ENCODE results near the gene HOXD8.

The HOXD8 gene

DNA sequence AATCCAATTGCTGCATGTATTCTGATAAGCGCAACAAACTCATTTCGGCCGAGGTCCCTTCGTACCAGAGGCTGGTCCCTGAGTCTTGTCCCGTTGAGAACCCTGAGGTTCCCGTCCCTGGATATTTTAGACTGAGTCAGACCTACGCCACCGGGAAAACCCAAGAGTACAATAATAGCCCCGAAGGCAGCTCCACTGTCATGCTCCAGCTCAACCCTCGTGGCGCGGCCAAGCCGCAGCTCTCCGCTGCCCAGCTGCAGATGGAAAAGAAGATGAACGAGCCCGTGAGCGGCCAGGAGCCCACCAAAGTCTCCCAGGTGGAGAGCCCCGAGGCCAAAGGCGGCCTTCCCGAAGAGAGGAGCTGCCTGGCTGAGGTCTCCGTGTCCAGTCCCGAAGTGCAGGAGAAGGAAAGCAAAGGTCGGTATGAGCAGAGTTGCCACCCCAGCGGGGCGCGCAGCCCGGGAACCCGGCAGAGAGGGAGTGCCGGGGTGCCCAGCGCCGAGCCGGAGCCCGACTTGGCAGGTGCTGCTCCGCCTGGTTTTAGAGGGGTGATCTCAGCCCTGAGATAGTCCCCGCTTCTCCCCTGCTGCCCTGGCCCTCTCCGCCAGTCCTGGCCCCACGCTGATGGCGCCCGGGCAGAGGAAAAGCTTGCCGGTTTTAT lies 12.2 kb upstream of the HOXD8 start:
- no peak for DNase-seq

DNA sequence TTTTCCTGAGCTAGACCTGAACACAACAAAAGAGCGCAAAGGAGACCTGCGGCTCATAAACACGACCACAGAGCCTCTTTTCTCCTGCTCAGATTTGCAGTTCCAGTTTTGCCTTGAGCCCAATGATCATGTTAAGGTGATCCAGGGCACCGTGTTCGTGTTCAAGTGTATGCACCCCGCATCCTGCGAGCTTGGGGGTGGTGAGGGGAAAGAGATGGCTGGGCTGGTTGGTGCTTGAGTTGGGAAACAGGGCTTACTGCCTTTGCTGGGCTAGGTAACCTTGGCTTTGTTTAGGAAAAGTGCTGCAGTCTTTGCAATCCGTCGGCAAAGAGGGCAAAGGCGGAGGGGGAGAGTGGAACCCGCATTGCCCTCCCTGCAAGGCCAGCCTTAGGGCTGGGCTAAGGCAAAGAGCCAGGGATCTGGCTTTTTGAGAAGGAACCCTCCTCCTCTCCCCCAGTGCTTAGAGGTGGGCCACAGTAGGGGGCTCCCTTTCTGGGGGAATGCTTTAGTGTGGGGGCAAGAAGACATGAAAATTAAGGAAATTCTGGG lies 11.6 kb upstream of the HOXD8 start:
- no peak for DNase-seq

DNA sequence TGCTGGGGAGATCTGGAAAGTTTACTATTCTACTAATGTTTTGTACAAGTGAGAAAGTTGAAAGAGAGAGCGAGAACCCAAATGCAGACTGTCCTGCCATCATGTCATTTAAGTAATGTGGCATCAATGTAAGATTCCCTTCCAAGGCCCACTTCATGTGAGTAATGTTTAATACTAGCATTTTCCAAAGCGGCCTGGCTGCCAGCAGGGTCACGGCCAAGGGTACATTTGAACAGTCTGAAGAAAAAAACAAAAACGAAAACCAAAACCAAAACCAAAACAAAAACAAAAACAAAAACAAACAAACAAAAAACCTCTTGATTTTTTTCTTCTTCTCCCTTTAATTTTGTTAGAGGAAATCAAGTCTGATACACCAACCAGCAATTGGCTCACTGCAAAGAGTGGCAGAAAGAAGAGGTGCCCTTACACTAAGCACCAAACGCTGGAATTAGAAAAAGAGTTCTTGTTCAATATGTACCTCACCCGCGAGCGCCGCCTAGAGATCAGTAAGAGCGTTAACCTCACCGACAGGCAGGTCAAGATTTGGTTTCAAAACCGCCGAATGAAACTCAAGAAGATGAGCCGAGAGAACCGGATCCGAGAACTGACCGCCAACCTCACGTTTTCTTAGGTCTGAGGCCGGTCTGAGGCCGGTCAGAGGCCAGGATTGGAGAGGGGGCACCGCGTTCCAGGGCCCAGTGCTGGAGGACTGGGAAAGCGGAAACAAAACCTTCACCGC lies 10.7 kb upstream of the HOXD8 start:
- DNase-seq: peak; percentile 18

DNA sequence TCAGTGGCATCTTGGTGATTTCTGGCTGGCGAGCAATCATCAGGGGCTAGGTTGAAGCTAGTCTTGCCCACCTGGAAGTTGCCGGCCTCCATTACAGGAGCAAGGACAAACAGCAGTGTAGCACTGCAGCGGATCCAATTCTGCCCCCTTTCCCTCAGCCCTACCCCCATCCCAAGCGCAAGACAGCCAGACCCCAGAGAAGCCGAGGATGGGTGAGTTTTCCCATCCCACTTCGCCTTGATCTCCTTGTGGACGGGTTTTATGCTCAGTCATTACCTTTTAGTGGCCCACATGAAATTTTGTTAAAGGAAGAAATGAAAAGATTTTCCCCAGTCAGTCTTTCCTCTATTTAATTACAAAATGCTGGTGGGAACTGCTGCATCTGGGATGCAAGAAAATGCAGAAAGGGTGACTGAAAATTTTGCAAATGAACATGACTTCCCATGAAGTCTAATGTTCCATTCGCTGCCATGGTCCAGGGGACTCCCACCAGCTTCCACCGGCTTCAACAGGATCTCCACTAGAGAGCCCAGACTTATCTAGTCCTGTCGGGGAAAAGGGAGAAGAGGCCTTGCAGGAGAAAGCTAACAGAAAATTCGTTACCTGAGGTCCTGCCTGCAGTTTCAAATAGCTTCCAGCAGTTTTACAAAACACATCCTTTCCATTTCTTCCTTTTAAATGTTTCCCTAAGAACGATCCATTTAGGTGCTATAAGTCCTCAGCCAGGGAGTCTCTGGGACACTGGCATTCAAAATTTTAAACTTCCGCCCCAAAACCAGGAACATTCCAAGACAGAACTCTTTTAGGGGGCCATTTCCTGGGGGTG lies 8.9 kb upstream of the HOXD8 start:
- DNase-seq: no peak

GRCh38 chr2:176121190-176122051 lies 8.1 kb upstream of the HOXD8 start:
- no peak for DNase-seq

GRCh38 chr2:176122052-176122682 lies 7.3 kb upstream of the HOXD8 start:
- DNase-seq: no peak

- DNase-seq: peak; percentile 11
Measured at GRCh38 chr2:176122683-176123410, 6.7 kb upstream of the HOXD8 start, which contains the start of gene HOXD9. Gene HOXD9 (plus strand): TSS chr2:176122719. CDS start chr2:176122769, 50 bp downstream.

DNA sequence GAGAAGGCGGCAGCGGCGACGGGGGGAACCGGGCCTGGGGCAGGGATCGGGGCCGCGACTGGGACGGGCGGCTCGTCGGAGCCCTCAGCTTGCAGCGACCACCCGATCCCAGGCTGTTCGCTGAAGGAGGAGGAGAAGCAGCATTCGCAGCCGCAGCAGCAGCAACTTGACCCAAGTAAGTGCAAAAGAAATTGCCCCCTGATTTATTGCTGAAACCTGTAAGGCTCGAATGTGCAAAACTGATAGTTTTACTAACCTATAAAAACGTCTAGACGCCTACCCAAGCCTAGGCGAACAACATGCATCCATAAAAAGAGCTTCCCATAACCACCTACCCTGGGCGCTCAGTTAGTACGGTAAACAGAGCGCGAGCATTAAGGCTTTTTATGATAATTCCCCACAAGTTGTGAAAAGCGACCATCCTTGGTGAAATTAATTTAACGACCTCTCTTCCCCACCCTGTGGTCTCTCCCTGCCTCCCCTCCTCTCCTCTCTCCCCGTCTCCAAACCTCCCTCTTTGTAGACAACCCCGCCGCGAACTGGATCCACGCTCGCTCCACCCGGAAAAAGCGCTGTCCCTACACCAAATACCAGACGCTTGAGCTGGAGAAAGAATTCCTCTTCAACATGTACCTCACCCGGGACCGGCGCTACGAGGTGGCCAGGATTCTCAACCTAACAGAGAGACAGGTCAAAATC lies 5.9 kb upstream of the HOXD8 start:
- DNase-seq: no peak

DNA sequence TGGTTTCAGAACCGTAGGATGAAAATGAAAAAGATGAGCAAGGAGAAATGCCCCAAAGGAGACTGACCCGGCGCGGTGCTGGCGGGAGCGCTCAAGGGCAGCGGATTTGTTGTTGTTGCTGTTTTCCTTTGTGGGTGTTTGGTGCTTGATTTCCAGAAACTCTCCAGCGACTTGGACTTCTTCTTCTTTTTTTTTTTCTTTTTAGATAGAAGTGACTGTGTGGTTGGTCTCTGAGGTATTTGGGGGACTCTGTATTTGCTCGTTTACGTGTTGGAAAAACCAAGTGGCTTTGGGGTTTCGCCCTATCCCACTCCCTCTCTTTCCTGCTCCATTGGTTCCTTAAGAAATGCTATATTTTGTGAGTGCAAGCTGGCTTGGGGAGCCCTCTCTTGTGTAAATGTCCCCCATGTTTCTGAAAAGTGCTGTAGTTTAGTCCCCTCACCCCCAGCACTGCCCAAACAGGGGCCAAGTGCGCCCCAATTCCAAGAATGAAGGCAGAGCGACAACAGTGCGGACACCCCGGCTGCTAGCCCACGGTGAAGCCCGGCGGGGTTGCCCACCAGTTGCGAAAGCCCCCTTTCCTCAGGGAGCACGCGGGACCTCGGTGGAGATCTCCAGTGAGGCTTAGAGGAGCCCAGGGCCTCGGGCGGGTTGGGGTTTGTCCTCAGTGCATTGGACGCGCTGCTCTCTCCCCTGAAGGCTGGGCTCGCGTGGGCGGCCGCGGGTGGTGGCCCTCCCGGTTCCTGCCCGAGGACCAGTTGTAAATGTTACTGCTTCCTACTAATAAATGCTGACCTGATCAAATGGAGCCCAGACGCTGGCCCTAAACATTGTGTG lies 5.2 kb upstream of the HOXD8 start:
- no peak for DNase-seq

DNA sequence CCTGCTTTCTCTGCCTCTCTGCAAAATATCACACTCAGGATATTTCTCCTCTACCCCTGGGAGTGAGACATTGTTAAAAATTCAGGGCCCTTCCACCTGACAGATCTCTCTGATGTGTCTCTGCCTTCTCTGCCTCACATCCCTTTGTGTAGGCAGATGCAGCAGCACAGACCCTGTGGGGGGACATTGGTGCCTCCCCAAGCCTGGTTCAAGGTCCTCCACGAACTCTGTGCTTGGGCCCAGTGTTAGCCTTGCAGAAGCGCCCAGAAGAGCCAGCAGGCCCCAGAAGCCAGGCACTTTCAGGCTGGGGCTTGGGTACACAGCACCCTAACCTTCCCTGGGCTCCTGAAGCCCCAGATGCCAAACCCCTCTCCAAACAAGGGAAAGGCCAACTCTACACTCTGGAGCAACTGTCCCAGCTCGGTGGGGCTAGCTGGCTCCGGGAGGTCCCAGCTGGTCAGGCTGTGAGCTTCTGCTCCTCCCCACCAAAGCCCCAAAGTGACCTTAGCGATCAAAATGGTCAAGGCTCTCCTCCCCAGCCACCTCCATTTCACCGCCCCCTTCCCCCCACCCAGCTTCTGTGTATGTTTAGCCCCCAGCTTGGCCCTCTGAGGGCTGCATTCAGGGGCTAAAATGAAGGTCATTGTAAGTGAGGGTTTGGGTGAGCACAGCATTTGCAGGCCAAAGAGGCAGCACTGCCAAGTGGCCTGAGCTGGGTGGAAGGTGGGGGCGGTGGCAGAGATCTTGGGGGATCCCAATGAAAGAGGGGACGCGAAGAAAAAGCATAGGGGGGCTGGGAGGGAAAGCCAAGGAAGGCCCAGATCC lies 4.3 kb upstream of the HOXD8 start:
- no peak for DNase-seq

GRCh38 chr2:176125772-176126054 lies 3.8 kb upstream of the HOXD8 start:
- DNase-seq: no peak

- DNase-seq: peak; percentile 46
Measured at GRCh38 chr2:176126929-176127773, 2.4 kb upstream of the HOXD8 start.

DNA sequence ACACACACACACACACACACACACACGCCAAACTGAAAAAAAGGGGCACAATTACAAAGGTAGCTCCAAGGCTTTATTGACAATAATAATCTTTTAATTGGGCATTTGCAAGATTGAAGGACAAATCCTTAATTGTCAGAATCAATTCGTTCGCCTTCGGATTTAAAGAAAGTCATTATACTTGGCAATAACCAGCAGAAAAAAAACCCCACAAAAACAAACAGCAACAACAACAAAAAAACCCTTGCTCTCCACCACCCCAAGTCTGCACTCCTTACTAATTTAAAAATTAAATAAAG lies 1.8 kb upstream of the HOXD8 start:
- DNase-seq: no peak

GRCh38 chr2:176128172-176128981 lies 1.1 kb upstream of the HOXD8 start:
- DNase-seq: no peak

DNA sequence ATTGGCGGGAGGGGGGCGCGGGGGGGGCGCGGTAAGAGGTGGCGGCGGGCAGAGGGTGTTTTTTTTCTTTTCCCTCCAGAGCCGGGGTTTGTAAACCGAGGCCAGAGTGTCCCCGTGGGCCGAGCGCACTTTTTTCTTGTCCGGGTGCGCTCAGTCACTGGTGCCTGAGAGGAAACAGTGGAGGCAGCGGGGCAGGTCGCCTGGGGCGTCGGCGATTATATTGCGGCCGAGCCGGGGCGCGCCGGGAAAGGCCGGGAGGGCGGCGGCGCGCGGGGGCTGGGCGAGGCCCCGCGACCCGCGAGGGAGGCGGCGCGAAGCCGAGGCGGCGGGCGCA lies 275 bp downstream of the HOXD8 start:
- no peak for DNase-seq

- peak; percentile 7 for DNase-seq
Measured at GRCh38 chr2:176130147-176130956, 847 bp downstream of the HOXD8 start.
